Measurements from ENCODE around the gene DEFB123. TPM values are rescaled to one million over a fixed set of nuclear protein-coding genes. Genes with fewer than 3 reads are reported as not detected.
"Not testable (repeated sequence)": the region's sequence is repeated elsewhere in the genome, so short reads cannot be mapped to it uniquely, and the experiment has no call there.

The DEFB123 gene
- polyA plus RNA-seq, 3 donors = not detected

- Histone ChIP-seq H3K27ac (ENCODE audit: low read depth in 1 of 2, low read length in 2 of 2) (no peak overlapping the region), H3K9ac (ENCODE audit: insufficient read depth, low read length, poor library complexity, severe bottlenecking) (no peak overlapping the region), H4K20me1 (ENCODE audit: insufficient read depth, low read length) (no peaks in the 10 kb centered on the region), H3K9me3 (replicated peaks in 1 of 2; ENCODE audit: control insufficient read depth in 1 of 2, insufficient read depth in 1 of 2, low read length in 2 of 2) (no peaks in the 10 kb centered on the region), H2AFZ (ENCODE audit: insufficient read depth, low read depth, low read length, poor library complexity, severe bottlenecking) (no peak overlapping the region), H3K4me2 (replicated peaks; ENCODE audit: extremely low read depth, low read length, poor library complexity, severe bottlenecking) (no peak overlapping the region), H3K27me3 (ENCODE audit: control insufficient read depth in 2 of 2, insufficient read depth in 2 of 2, low read length in 2 of 2) (no peaks in the 10 kb centered on the region), H3K36me3 (replicated peaks in 1 of 2; ENCODE audit: control insufficient read depth in 1 of 2, insufficient read depth in 2 of 2, low read length in 2 of 2) (no peaks in the 10 kb centered on the region), H3K4me3 (replicated peaks in 1 of 3; ENCODE audit: low read depth in 2 of 3, low read length in 3 of 3) (no peak overlapping the region), H3K79me2 (ENCODE audit: insufficient read depth, low read length) (no peaks in the 10 kb centered on the region), H3K4me1 (ENCODE audit: control insufficient read depth in 1 of 2, insufficient read depth in 2 of 2, low read length in 2 of 2) (no peaks in the 10 kb centered on the region)
- Mint-ChIP-seq H3K9me3 (peaks cover 0 to 3% (median 0%) of the 10 kb centered on the region in 7 donors), H3K27me3 (ENCODE audit: low read depth in 3 of 3) (peaks cover 3 to 19% (median 10%) of the 10 kb centered on the region in 3 donors), H3K4me1 (no peaks in the 10 kb centered on the region), H3K27ac (no peak overlapping the region), H3K36me3 (no peaks in the 10 kb centered on the region), H3K4me3 (no peak overlapping the region)
- no CpG with 5 or more reads among the region's 2 CpGs for WGBS (ENCODE audit: insufficient coverage)
- intact Hi-C loops (cut with micrococcal nuclease) = no loop called here
- DNase-seq = no peak
- no peak for TF ChIP-seq CTCF (IDR thresholded peaks at IDR 0.05)
Measured at GRCh38 chr20:31452575-31452974, 12.1 kb downstream of the DEFB123 start.

GRCh38 chr20:31454361-31454760, 13.9 kb downstream of the DEFB123 start:
- Histone ChIP-seq H3K4me1 (ENCODE audit: control insufficient read depth in 1 of 2, insufficient read depth in 2 of 2, low read length in 2 of 2) (no peaks in the 10 kb centered on the region), H3K27ac (ENCODE audit: low read depth in 1 of 2, low read length in 2 of 2) (no peak overlapping the region), H3K36me3 (replicated peaks in 1 of 2; ENCODE audit: control insufficient read depth in 1 of 2, insufficient read depth in 2 of 2, low read length in 2 of 2) (no peaks in the 10 kb centered on the region), H2AFZ (ENCODE audit: insufficient read depth, low read depth, low read length, poor library complexity, severe bottlenecking) (no peak overlapping the region), H4K20me1 (ENCODE audit: insufficient read depth, low read length) (no peaks in the 10 kb centered on the region), H3K4me2 (replicated peaks; ENCODE audit: extremely low read depth, low read length, poor library complexity, severe bottlenecking) (no peak overlapping the region), H3K9me3 (replicated peaks in 1 of 2; ENCODE audit: control insufficient read depth in 1 of 2, insufficient read depth in 1 of 2, low read length in 2 of 2) (no peaks in the 10 kb centered on the region), H3K4me3 (replicated peaks in 1 of 3; ENCODE audit: low read depth in 2 of 3, low read length in 3 of 3) (no peak overlapping the region), H3K27me3 (ENCODE audit: control insufficient read depth in 2 of 2, insufficient read depth in 2 of 2, low read length in 2 of 2) (peaks cover 0 to 6% of the 10 kb centered on the region in 2 donors), H3K9ac (ENCODE audit: insufficient read depth, low read length, poor library complexity, severe bottlenecking) (no peak overlapping the region), H3K79me2 (ENCODE audit: insufficient read depth, low read length) (no peaks in the 10 kb centered on the region)
- Mint-ChIP-seq H3K27ac (no peak overlapping the region), H3K27me3 (ENCODE audit: low read depth in 3 of 3) (peaks cover 3 to 21% (median 13%) of the 10 kb centered on the region in 3 donors), H3K9me3 (peaks cover 0 to 3% (median 0%) of the 10 kb centered on the region in 7 donors), H3K4me3 (no peak overlapping the region), H3K4me1 (no peaks in the 10 kb centered on the region), H3K36me3 (no peaks in the 10 kb centered on the region)
- TF ChIP-seq CTCF (IDR thresholded peaks at IDR 0.05) = no peak
- DNase-seq = no peak
- intact Hi-C loops (cut with micrococcal nuclease) = no loop called here
- 100% methylated on average over 1 of the region's 1 CpG for WGBS (ENCODE audit: insufficient coverage)

GRCh38 chr20:31470946-31471345, 30.5 kb downstream of the DEFB123 start:
- H3K27ac Mint-ChIP-seq; H3K9me3 ChIP-seq (replicated peaks in 1 of 2; ENCODE audit: control insufficient read depth in 1 of 2, insufficient read depth in 1 of 2, low read length in 2 of 2); intact Hi-C loops (cut with micrococcal nuclease); H3K4me2 ChIP-seq (replicated peaks; ENCODE audit: extremely low read depth, low read length, poor library complexity, severe bottlenecking); H3K79me2 ChIP-seq (ENCODE audit: insufficient read depth, low read length); H3K36me3 Mint-ChIP-seq; H3K9ac ChIP-seq (ENCODE audit: insufficient read depth, low read length, poor library complexity, severe bottlenecking); H3K4me3 ChIP-seq (replicated peaks in 1 of 3; ENCODE audit: low read depth in 2 of 3, low read length in 3 of 3); H3K4me3 Mint-ChIP-seq; H3K36me3 ChIP-seq (replicated peaks in 1 of 2; ENCODE audit: control insufficient read depth in 1 of 2, insufficient read depth in 2 of 2, low read length in 2 of 2); H4K20me1 ChIP-seq (ENCODE audit: insufficient read depth, low read length); H3K27ac ChIP-seq (ENCODE audit: low read depth in 1 of 2, low read length in 2 of 2); DNase-seq; H3K9me3 Mint-ChIP-seq; H2AFZ ChIP-seq (ENCODE audit: insufficient read depth, low read depth, low read length, poor library complexity, severe bottlenecking): not testable (repeated sequence)
- Mint-ChIP-seq H3K27me3 (ENCODE audit: low read depth in 3 of 3) (peaks cover 20 to 23% (median 21%) of the 10 kb centered on the region in 3 donors), H3K4me1 (peaks cover 20% of the 10 kb centered on the region)
- peaks cover 23 to 25% of the 10 kb centered on the region in 2 donors for H3K4me1 ChIP-seq (ENCODE audit: control insufficient read depth in 1 of 2, insufficient read depth in 2 of 2, low read length in 2 of 2)
- no CpG with 5 or more reads among the region's 33 CpGs for WGBS (ENCODE audit: insufficient coverage)
- H3K27me3 ChIP-seq (ENCODE audit: control insufficient read depth in 2 of 2, insufficient read depth in 2 of 2, low read length in 2 of 2) = peaks cover 10 to 18% of the 10 kb centered on the region in 2 donors

All from CD14-positive monocyte (primary cell).